Mucosa of descending colon (tissue), 3 donors: ENCODE data around the gene MRFAP1. TPM values are rescaled to one million over a fixed set of nuclear protein-coding genes. Genes with fewer than 3 reads are reported as not detected.

Experiments
- ATAC-seq: fragments of 200-7000 bp; cut with Tn5 transposase; one replicate; pipeline ENCODE4 v1.9.1; 2020; ENCODE audit warnings: mild to moderate bottlenecking, moderate library complexity
- DNase-seq, 3 donors: peaks; one replicate each; pipeline ENCODE4 v3.0.0-alpha.2; 2020
- H3K36me3 ChIP-seq: fragments of 200-600 bp; one replicate; pipeline ENCODE4 v1.8.0; 2021; ENCODE audit warnings: low read depth, mild to moderate bottlenecking
- H3K4me1 ChIP-seq: fragments of 200-600 bp; one replicate; pipeline ENCODE4 v1.8.0; 2021; ENCODE audit warnings: low read depth, mild to moderate bottlenecking
- H3K4me3 ChIP-seq: fragments of 200-600 bp; one replicate; pipeline ENCODE4 v1.8.0; 2021; ENCODE audit warnings: mild to moderate bottlenecking
- H3K9me3 ChIP-seq: fragments of 200-600 bp; one replicate; pipeline ENCODE4 v1.8.0; 2021; ENCODE audit warnings: mild to moderate bottlenecking
- CTCF ChIP-seq: fragments of 200-600 bp; IDR thresholded peaks from one replicate; pipeline ENCODE4 v1.8.0; 2022; ENCODE audit warnings: antibody characterized with exemption, mild to moderate bottlenecking
- intact Hi-C, 2 donors: fragments of 100-400 bp; cut with DNase I in 1 of 2; cut with micrococcal nuclease in 1 of 2; formaldehyde crosslinking; loops; one replicate each; pipeline versions ENCODE4 v1.11.0 to v1.11.1; 2022; cut with DNase I, micrococcal nuclease
- total RNA-seq, 3 donors: library from RNA; stranded (reverse); fragmentation: NEBNext Ultra II Directional in 2 of 3; extraction: Animal tissue kit (Norgen Biotek cat#: 25700) in 2 of 3; gene quantifications; one replicate each; pipeline versions ENCODE4 v1.2.1 to v1.2.4, GENCODE V29; 2021 to 2023
- donor health status: DM: no; HTN: no; CAD: no; lungs with moderate emphysema.
- donor health status: DM: no; HTN: no; CAD: no.
- donor health status: DM: no; HTN: yes; CAD: no.

The MRFAP1 gene
- total RNA-seq, 3 donors from 2014 or later: 115 to 244 (median 172) TPM

- H3K4me3 ChIP-seq: no peak overlapping the region
These were observed 49.0 kb downstream of the MRFAP1 start for GRCh38 chr4:6689506-6689960.

More at GRCh38 chr4:6689506-6689960, 49.0 kb downstream of the MRFAP1 start:
- ATAC-seq (peak; percentile 62), DNase-seq (peak; percentile 41 to 69 (median 55))
- intact Hi-C loops: no loop called here
- Histone ChIP-seq H3K36me3 (no peaks in the 10 kb centered on the region), H3K9me3 (no peaks in the 10 kb centered on the region), H3K4me1 (peaks cover 29% of the 10 kb centered on the region)
- no peak for TF ChIP-seq CTCF

Other genes with a start within 250 kb of the MRFAP1 start
- gene PPP2R2C, start 168.1 kb upstream of the MRFAP1 start, total RNA-seq: 1 to 10 TPM in 1 of 3 donors, under 1 TPM in 2; 0.31 to 2.9 (median 0.41) TPM
- gene MAN2B2, start 65.5 kb upstream of the MRFAP1 start, total RNA-seq: 10 to 100 TPM; 24.1 to 28.2 (median 27.2) TPM
- 100 to 1,000 TPM in 1 of 3 donors, 10 to 100 TPM in 2; 15.7 to 189 (median 70.4) TPM for gene S100P, start 53.2 kb downstream of the MRFAP1 start, total RNA-seq
- gene MRFAP1L1, start 69.2 kb downstream of the MRFAP1 start, total RNA-seq: 10 to 100 TPM; 24.2 to 49.0 (median 31.2) TPM
- gene BLOC1S4, start 75.5 kb downstream of the MRFAP1 start, total RNA-seq: 10 to 100 TPM; 11.8 to 12.8 (median 11.8) TPM
- 10 to 100 TPM; 31.5 to 47.4 (median 46.6) TPM for gene KIAA0232, start 142.0 kb downstream of the MRFAP1 start, total RNA-seq